HepG2 (cell line): ENCODE results near the gene ATG2A. TPM values are rescaled to one million over a fixed set of nuclear protein-coding genes. Genes with fewer than 3 reads are reported as not detected.

ENCODE experiments used
- CREM ChIP-seq, 2 experiments: sonication (generic) in 1 of 2; formaldehyde crosslinking in 1 of 2; IDR thresholded peaks; 2 replicates each; pipeline versions ENCODE4 v1.4.0 to v1.6.1; 2016 to 2020; ENCODE audit warnings: antibody characterized with exemption in 1 of 2, mild to moderate bottlenecking in 1 of 2, missing genetic modification reagents in 1 of 2
- REL ChIP-seq: sonication (generic); formaldehyde crosslinking; conservative IDR thresholded peaks from 2 replicates; pipeline ENCODE4 v1.8.0; 2022; ENCODE audit warnings: mild to moderate bottlenecking, missing genetic modification reagents, moderate library complexity
- RERE ChIP-seq: IDR thresholded peaks from 2 replicates; pipeline ENCODE4 v1.6.1; 2016; ENCODE audit warnings: low read depth, missing genetic modification reagents, missing compliant biosample characterization
- SETDB1 ChIP-seq: sonication (generic); formaldehyde crosslinking; IDR thresholded peaks from 2 replicates; pipeline ENCODE4 v1.5.1; 2020; ENCODE audit warnings: missing genetic modification reagents, mild to moderate bottlenecking, borderline replicate concordance
- TEF ChIP-seq: sonication (generic); formaldehyde crosslinking; IDR thresholded peaks from 2 replicates; pipeline ENCODE4 v1.5.0; 2020; ENCODE audit warnings: missing genetic modification reagents
- ZBTB20 ChIP-seq: sonication (generic); formaldehyde crosslinking; IDR thresholded peaks from 2 replicates; pipeline ENCODE4 v1.8.1; 2023; ENCODE audit warnings: missing genetic modification reagents, low read depth, mild to moderate bottlenecking, borderline replicate concordance
- ZFP36L2 ChIP-seq: sonication (generic); formaldehyde crosslinking; IDR thresholded peaks from 2 replicates; pipeline ENCODE4 v1.4.0; 2020; ENCODE audit warnings: missing genetic modification reagents
- ZFYVE20 ChIP-seq: sonication (generic); formaldehyde crosslinking; IDR thresholded peaks from 2 replicates; pipeline ENCODE4 v1.8.0; 2023; ENCODE audit warnings: low read depth, mild to moderate bottlenecking, moderate library complexity, missing genetic modification reagents, borderline replicate concordance
- ZKSCAN1 ChIP-seq: fragments of 150-350 bp; IDR thresholded peaks from 2 replicates; pipeline ENCODE4 v1.6.1; 2014; ENCODE audit warnings: low read length
- ZNF121 ChIP-seq: sonication (generic); formaldehyde crosslinking; IDR thresholded peaks from 2 replicates; pipeline ENCODE4 v1.5.0; 2020; ENCODE audit warnings: mild to moderate bottlenecking, missing genetic modification reagents
- ZNF296 ChIP-seq: sonication (generic); formaldehyde crosslinking; conservative IDR thresholded peaks from 2 replicates; pipeline ENCODE4 v1.5.0; 2020; ENCODE audit warnings: mild to moderate bottlenecking, missing genetic modification reagents
- ZNF343 ChIP-seq: sonication (generic); formaldehyde crosslinking; IDR thresholded peaks from 2 replicates; pipeline ENCODE4 v1.4.0; 2020; ENCODE audit warnings: mild to moderate bottlenecking, missing genetic modification reagents
- ZNF441 ChIP-seq: sonication (generic); formaldehyde crosslinking; IDR thresholded peaks from 2 replicates; pipeline ENCODE4 v1.7.0; 2021; ENCODE audit warnings: missing genetic modification reagents, borderline replicate concordance
- ZNF550 ChIP-seq: sonication (generic); formaldehyde crosslinking; IDR thresholded peaks from 2 replicates; pipeline ENCODE4 v1.4.0; 2020; ENCODE audit warnings: mild to moderate bottlenecking, missing genetic modification reagents, borderline replicate concordance
- ZNF564 ChIP-seq: sonication (generic); formaldehyde crosslinking; IDR thresholded peaks from 2 replicates; pipeline ENCODE4 v1.8.1; 2023; ENCODE audit warnings: mild to moderate bottlenecking, missing genetic modification reagents
- ZNF589 ChIP-seq: sonication (generic); formaldehyde crosslinking; conservative IDR thresholded peaks from 2 replicates; pipeline ENCODE4 v1.8.0; 2022; ENCODE audit warnings: mild to moderate bottlenecking, moderate library complexity, missing genetic modification reagents
- ZNF746 ChIP-seq: sonication (generic); formaldehyde crosslinking; IDR thresholded peaks from 2 replicates; pipeline ENCODE4 v1.8.0; 2022; ENCODE audit warnings: mild to moderate bottlenecking, missing genetic modification reagents
- ZNF75D ChIP-seq: sonication (generic); formaldehyde crosslinking; IDR thresholded peaks from 2 replicates; pipeline ENCODE4 v1.8.1; 2023; ENCODE audit warnings: missing genetic modification reagents, mild to moderate bottlenecking, borderline replicate concordance
- ZNF879 ChIP-seq: sonication (generic); formaldehyde crosslinking; IDR thresholded peaks from 2 replicates; pipeline ENCODE4 v1.8.1; 2023; ENCODE audit warnings: missing genetic modification reagents
- polyA plus RNA-seq, 8 experiments: library from polyadenylated mRNA; depleted of rRNA in 3 of 8; stranded (reverse) in 7 of 8; unstranded in 1 of 8; fragments of >200 nt; fragmentation: Illumina TruSeq in 4 of 8; extraction: Trizol in 4 of 8; gene quantifications; 2 replicates each; pipeline versions ENCODE4 v1.2.1 to v1.2.3, GENCODE V29; 2011 to 2016; ENCODE audit warnings: low read depth in 4 of 8, missing spikeins in 1 of 8, mixed read lengths in 1 of 8; ENCODE audit not compliant: insufficient read depth in 1 of 8
- total RNA-seq, 5 experiments: library from RNA; depleted of rRNA; stranded (reverse); fragments of >200 nt; fragmentation: Illumina TruSeq; extraction: Trizol; gene quantifications; 2 replicates each; pipeline ENCODE4 v1.2.3, GENCODE V29; 2016; ENCODE audit warnings: low read depth in 1 of 5
- TF ChIP-seq, protein P1 (sequence below): sonication (generic); formaldehyde crosslinking; IDR thresholded peaks from 2 replicates; pipeline ENCODE4; 2020; ENCODE audit warnings: missing genetic modification reagents, mild to moderate bottlenecking, borderline replicate concordance

ATG2A gene
- total and polyA plus RNA-seq, 2 of the 13 experiments (the other 11 are each of a cell fraction or from before 2014, with no cell fraction given) = 6.7 to 8.0 TPM

- 0 out of 2 replicates have a peak, but pooled peaks have one; percentile 54 for TF ChIP-seq RERE
- no peak for TF ChIP-seq ZNF75D (CRISPR knock-in tag)
- no peak for TF ChIP-seq ZNF879
- no peak for TF ChIP-seq SETDB1 (CRISPR knock-in tag)
- no peak for TF ChIP-seq ZNF550 (CRISPR knock-in tag)
- no peak for TF ChIP-seq ZNF296 (CRISPR knock-in tag)
- TF ChIP-seq, protein P1, sequence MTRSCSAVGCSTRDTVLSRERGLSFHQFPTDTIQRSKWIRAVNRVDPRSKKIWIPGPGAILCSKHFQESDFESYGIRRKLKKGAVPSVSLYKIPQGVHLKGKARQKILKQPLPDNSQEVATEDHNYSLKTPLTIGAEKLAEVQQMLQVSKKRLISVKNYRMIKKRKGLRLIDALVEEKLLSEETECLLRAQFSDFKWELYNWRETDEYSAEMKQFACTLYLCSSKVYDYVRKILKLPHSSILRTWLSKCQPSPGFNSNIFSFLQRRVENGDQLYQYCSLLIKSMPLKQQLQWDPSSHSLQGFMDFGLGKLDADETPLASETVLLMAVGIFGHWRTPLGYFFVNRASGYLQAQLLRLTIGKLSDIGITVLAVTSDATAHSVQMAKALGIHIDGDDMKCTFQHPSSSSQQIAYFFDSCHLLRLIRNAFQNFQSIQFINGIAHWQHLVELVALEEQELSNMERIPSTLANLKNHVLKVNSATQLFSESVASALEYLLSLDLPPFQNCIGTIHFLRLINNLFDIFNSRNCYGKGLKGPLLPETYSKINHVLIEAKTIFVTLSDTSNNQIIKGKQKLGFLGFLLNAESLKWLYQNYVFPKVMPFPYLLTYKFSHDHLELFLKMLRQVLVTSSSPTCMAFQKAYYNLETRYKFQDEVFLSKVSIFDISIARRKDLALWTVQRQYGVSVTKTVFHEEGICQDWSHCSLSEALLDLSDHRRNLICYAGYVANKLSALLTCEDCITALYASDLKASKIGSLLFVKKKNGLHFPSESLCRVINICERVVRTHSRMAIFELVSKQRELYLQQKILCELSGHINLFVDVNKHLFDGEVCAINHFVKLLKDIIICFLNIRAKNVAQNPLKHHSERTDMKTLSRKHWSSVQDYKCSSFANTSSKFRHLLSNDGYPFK (CRISPR knock-in tag) = no peak
- TF ChIP-seq ZNF564 (CRISPR knock-in tag) = no peak
- no peak for TF ChIP-seq CREM (IDR thresholded peaks at IDR 0.05)
- TF ChIP-seq CREM (CRISPR knock-in tag; IDR thresholded peaks at IDR 0.05) = no peak
- no peak for TF ChIP-seq ZNF343 (CRISPR knock-in tag)
- TF ChIP-seq ZNF121 = 0 out of 2 replicates have a peak, but pooled peaks have one; percentile 16
- no peak for TF ChIP-seq ZFYVE20 (CRISPR knock-in tag)
- TF ChIP-seq ZFP36L2 (CRISPR knock-in tag) = no peak
- TF ChIP-seq ZBTB20 (CRISPR knock-in tag) = peak; percentile 85
- TF ChIP-seq ZNF589 = no peak
- no peak for TF ChIP-seq REL (CRISPR knock-in tag)
- TF ChIP-seq TEF (CRISPR knock-in tag) = no peak
- TF ChIP-seq ZKSCAN1 = no peak
- no peak; the same call in 1 of the 2 replicates for TF ChIP-seq ZNF746 (CRISPR knock-in tag)
- no peak for TF ChIP-seq ZNF441 (CRISPR knock-in tag)
Observed at GRCh38 chr11:64894070-64894811, 22.8 kb downstream of the ATG2A start (continued).
